Stimulated activated memory B cell treated with anti-CD40 and anti-IgM and Interleukin-4, amounts not matched to agents 10 μg/mL and 1 μg/mL and 100 μg/mL, for 72 hours (primary cell): ENCODE measurements around the gene LDLRAD4.
"Not testable (repeated sequence)": the region's sequence is repeated elsewhere in the genome, so short reads cannot be mapped to it uniquely, and the experiment has no call there.

Source experiments
- ATAC-seq: fragments of 150-1000 bp; cut with Tn5 transposase; 2 replicates; pipeline ENCODE4 v1.10.0; 2021
- H3K27ac Mint-ChIP-seq: one replicate; pipeline ENCODE4 v1.8.0; 2022; ENCODE audit warnings: mild to moderate bottlenecking, mixed read lengths
- H3K27me3 Mint-ChIP-seq: one replicate; pipeline ENCODE4 v1.8.0; 2022; ENCODE audit warnings: mixed read lengths
- H3K36me3 Mint-ChIP-seq: one replicate; pipeline ENCODE4 v1.8.0; 2022; ENCODE audit warnings: mixed read lengths
- H3K4me1 Mint-ChIP-seq: one replicate; pipeline ENCODE4 v1.8.0; 2022; ENCODE audit warnings: mixed read lengths
- H3K4me3 Mint-ChIP-seq: one replicate; pipeline ENCODE4 v1.8.0; 2022; ENCODE audit warnings: mild to moderate bottlenecking, moderate library complexity, mixed read lengths
- H3K9me3 Mint-ChIP-seq: one replicate; pipeline ENCODE4 v1.8.0; 2022; ENCODE audit warnings: mixed read lengths

LDLRAD4 gene

GRCh38 chr18:13260197-13260934 lies 41.8 kb downstream of the LDLRAD4 start:
- no peak overlapping the region for H3K27ac Mint-ChIP-seq
- no peaks in the 10 kb centered on the region for H3K36me3 Mint-ChIP-seq
- H3K4me1 Mint-ChIP-seq, result peaks cover 8% of the 10 kb centered on the region
- ATAC-seq, result no peak
- peaks cover 68% of the 10 kb centered on the region for H3K27me3 Mint-ChIP-seq
- H3K9me3 Mint-ChIP-seq, result no peaks in the 10 kb centered on the region
- no peak overlapping the region for H3K4me3 Mint-ChIP-seq

GRCh38 chr18:13260935-13261640 lies 42.5 kb downstream of the LDLRAD4 start:
- Mint-ChIP-seq H3K27me3 (peaks cover 70% of the 10 kb centered on the region), H3K4me3 (no peak overlapping the region), H3K9me3 (no peaks in the 10 kb centered on the region), H3K36me3 (no peaks in the 10 kb centered on the region), H3K4me1 (peaks cover 8% of the 10 kb centered on the region), H3K27ac (no peak overlapping the region)
- no peak for ATAC-seq

- peak; percentile 56 for ATAC-seq
- no peak overlapping the region for H3K27ac Mint-ChIP-seq
Observed at GRCh38 chr18:13261661-13262357, 43.2 kb downstream of the LDLRAD4 start.

GRCh38 chr18:13262358-13262680 lies 43.8 kb downstream of the LDLRAD4 start:
- not testable (repeated sequence) for H3K4me3 Mint-ChIP-seq, H3K36me3 Mint-ChIP-seq, H3K9me3 Mint-ChIP-seq, ATAC-seq, H3K4me1 Mint-ChIP-seq, H3K27ac Mint-ChIP-seq
- H3K27me3 Mint-ChIP-seq, result peaks cover 69% of the 10 kb centered on the region

More at GRCh38 chr18:13261661-13262357, 43.2 kb downstream of the LDLRAD4 start:
- Mint-ChIP-seq H3K4me1 (peaks cover 8% of the 10 kb centered on the region), H3K27me3 (peaks cover 74% of the 10 kb centered on the region), H3K4me3 (no peak overlapping the region), H3K9me3 (no peaks in the 10 kb centered on the region), H3K36me3 (no peaks in the 10 kb centered on the region)

GRCh38 chr18:13262839-13263691 lies 44.5 kb downstream of the LDLRAD4 start:
- no peaks in the 10 kb centered on the region for H3K9me3 Mint-ChIP-seq
- H3K27ac Mint-ChIP-seq, result no peak overlapping the region
- H3K27me3 Mint-ChIP-seq, result peaks cover 70% of the 10 kb centered on the region
- H3K36me3 Mint-ChIP-seq, result no peaks in the 10 kb centered on the region
- no peak for ATAC-seq
- no peak overlapping the region for H3K4me3 Mint-ChIP-seq
- peaks cover 8% of the 10 kb centered on the region for H3K4me1 Mint-ChIP-seq

- H3K4me1 Mint-ChIP-seq, result peaks cover 8% of the 10 kb centered on the region
- ATAC-seq, result no peak
- peaks cover 70% of the 10 kb centered on the region for H3K27me3 Mint-ChIP-seq
- no peak overlapping the region for H3K4me3 Mint-ChIP-seq
- H3K36me3 Mint-ChIP-seq, result no peaks in the 10 kb centered on the region
- H3K9me3 Mint-ChIP-seq, result no peaks in the 10 kb centered on the region
- H3K27ac Mint-ChIP-seq, result no peak overlapping the region
Observed at GRCh38 chr18:13264091-13265007, 45.8 kb downstream of the LDLRAD4 start.

- no peaks in the 10 kb centered on the region for H3K36me3 Mint-ChIP-seq
- no peak overlapping the region for H3K27ac Mint-ChIP-seq
- ATAC-seq, result peak; percentile 37
- peaks cover 68% of the 10 kb centered on the region for H3K27me3 Mint-ChIP-seq
- H3K9me3 Mint-ChIP-seq, result no peaks in the 10 kb centered on the region
- no peak overlapping the region for H3K4me3 Mint-ChIP-seq
- peaks cover 8% of the 10 kb centered on the region for H3K4me1 Mint-ChIP-seq
Observed at GRCh38 chr18:13265008-13265910, 46.7 kb downstream of the LDLRAD4 start.

GRCh38 chr18:13265911-13266217 lies 47.3 kb downstream of the LDLRAD4 start:
- Mint-ChIP-seq H3K4me3 (no peak overlapping the region), H3K4me1 (peaks cover 8% of the 10 kb centered on the region), H3K27me3 (peaks cover 68% of the 10 kb centered on the region), H3K36me3 (no peaks in the 10 kb centered on the region), H3K9me3 (no peaks in the 10 kb centered on the region), H3K27ac (no peak overlapping the region)
- no peak for ATAC-seq

GRCh38 chr18:13266218-13267100 lies 47.9 kb downstream of the LDLRAD4 start:
- H3K9me3 Mint-ChIP-seq, result no peaks in the 10 kb centered on the region
- no peak for ATAC-seq
- H3K27me3 Mint-ChIP-seq, result peaks cover 62% of the 10 kb centered on the region
- peaks cover 6% of the 10 kb centered on the region for H3K4me1 Mint-ChIP-seq
- no peak overlapping the region for H3K4me3 Mint-ChIP-seq
- no peak overlapping the region for H3K27ac Mint-ChIP-seq
- no peaks in the 10 kb centered on the region for H3K36me3 Mint-ChIP-seq

- H3K9me3 Mint-ChIP-seq, result no peaks in the 10 kb centered on the region
- no peaks in the 10 kb centered on the region for H3K4me1 Mint-ChIP-seq
- ATAC-seq, result no peak
- no peak overlapping the region for H3K4me3 Mint-ChIP-seq
- H3K36me3 Mint-ChIP-seq, result no peaks in the 10 kb centered on the region
- H3K27ac Mint-ChIP-seq, result no peak overlapping the region
- peaks cover 64% of the 10 kb centered on the region for H3K27me3 Mint-ChIP-seq
Observed at GRCh38 chr18:13267431-13267873, 48.9 kb downstream of the LDLRAD4 start.

GRCh38 chr18:13268158-13269012 lies 49.8 kb downstream of the LDLRAD4 start:
- ATAC-seq, result no peak
- H3K4me1 Mint-ChIP-seq, result no peaks in the 10 kb centered on the region

GRCh38 chr18:13269013-13269280 lies 50.4 kb downstream of the LDLRAD4 start:
- H3K9me3 Mint-ChIP-seq, result no peaks in the 10 kb centered on the region
- H3K27me3 Mint-ChIP-seq, result peaks cover 70% of the 10 kb centered on the region
- no peak overlapping the region for H3K4me3 Mint-ChIP-seq
- no peaks in the 10 kb centered on the region for H3K36me3 Mint-ChIP-seq
- no peaks in the 10 kb centered on the region for H3K4me1 Mint-ChIP-seq
- no peak overlapping the region for H3K27ac Mint-ChIP-seq
- no peak for ATAC-seq

More at GRCh38 chr18:13268158-13269012, 49.8 kb downstream of the LDLRAD4 start:
- H3K27me3 Mint-ChIP-seq, result peaks cover 68% of the 10 kb centered on the region
- H3K36me3 Mint-ChIP-seq, result no peaks in the 10 kb centered on the region
- no peaks in the 10 kb centered on the region for H3K9me3 Mint-ChIP-seq
- no peak overlapping the region for H3K4me3 Mint-ChIP-seq
- no peak overlapping the region for H3K27ac Mint-ChIP-seq
